ENCODE data around the gene TNFRSF1A. TPM values are rescaled to one million over a fixed set of nuclear protein-coding genes. Genes with fewer than 3 reads are reported as not detected.

TNFRSF1A gene
- total and polyA plus RNA-seq, 2 of the 13 experiments (the other 11 are each of a cell fraction or from before 2014, with no cell fraction given), result 41.5 to 61.2 TPM

DNA sequence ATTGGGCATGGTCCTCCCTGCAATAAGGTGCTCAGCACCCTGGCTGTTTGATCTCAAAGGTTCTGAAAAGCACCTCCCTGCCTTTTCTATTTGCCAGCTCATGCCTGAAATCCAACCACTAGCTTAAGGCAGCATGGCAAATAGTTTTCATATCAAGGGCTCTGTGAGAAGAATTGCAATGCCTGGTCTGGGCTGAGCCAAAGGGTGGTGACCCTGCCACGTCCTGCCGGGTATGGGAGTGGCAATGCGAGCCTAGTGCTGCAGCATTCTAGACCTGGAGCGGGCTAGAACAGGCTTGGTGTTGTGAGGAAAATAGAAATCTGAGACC, 35.8 kb upstream of the TNFRSF1A start (continued):
- TF ChIP-seq ZBTB42 (CRISPR knock-in tag; IDR thresholded peaks at IDR 0.05) (no peak), DMAP1 (CRISPR knock-in tag; IDR thresholded peaks at IDR 0.05) (0 out of 2 replicates have a peak, but pooled peaks have one; percentile 1), GATA4 (IDR thresholded peaks at IDR 0.05; ENCODE audit: borderline replicate concordance, low read depth) (no peak), ZUFSP (CRISPR knock-in tag; IDR thresholded peaks at IDR 0.05; ENCODE audit: borderline replicate concordance) (no peak), SP2 (CRISPR knock-in tag; IDR thresholded peaks at IDR 0.05) (no peak), ZNF678 (CRISPR knock-in tag; IDR thresholded peaks at IDR 0.05) (no peak), GATAD2A (CRISPR knock-in tag; IDR thresholded peaks at IDR 0.05) (peak; percentile 22; the same call in 1 of the 2 replicates), FOXA1 (IDR thresholded peaks at IDR 0.05) (no peak), FOXA1 (CRISPR knock-in tag; IDR thresholded peaks at IDR 0.05) (no peak), ZNF30 (CRISPR knock-in tag; IDR thresholded peaks at IDR 0.05) (no peak), ZBTB8A (CRISPR knock-in tag; IDR thresholded peaks at IDR 0.05; ENCODE audit: borderline replicate concordance, low read depth) (no peak), TEAD3 (CRISPR knock-in tag; optimal IDR thresholded peaks at IDR 0.05; ENCODE audit: borderline replicate concordance) (peak; percentile 19), HNF4A (CRISPR knock-in tag; IDR thresholded peaks at IDR 0.05) (peak; percentile 43; the same call in 1 of the 2 replicates), ZSCAN25 (CRISPR knock-in tag; IDR thresholded peaks at IDR 0.05) (peak; percentile 48; the same call in 1 of the 2 replicates)
- TF ChIP-seq, protein P1, sequence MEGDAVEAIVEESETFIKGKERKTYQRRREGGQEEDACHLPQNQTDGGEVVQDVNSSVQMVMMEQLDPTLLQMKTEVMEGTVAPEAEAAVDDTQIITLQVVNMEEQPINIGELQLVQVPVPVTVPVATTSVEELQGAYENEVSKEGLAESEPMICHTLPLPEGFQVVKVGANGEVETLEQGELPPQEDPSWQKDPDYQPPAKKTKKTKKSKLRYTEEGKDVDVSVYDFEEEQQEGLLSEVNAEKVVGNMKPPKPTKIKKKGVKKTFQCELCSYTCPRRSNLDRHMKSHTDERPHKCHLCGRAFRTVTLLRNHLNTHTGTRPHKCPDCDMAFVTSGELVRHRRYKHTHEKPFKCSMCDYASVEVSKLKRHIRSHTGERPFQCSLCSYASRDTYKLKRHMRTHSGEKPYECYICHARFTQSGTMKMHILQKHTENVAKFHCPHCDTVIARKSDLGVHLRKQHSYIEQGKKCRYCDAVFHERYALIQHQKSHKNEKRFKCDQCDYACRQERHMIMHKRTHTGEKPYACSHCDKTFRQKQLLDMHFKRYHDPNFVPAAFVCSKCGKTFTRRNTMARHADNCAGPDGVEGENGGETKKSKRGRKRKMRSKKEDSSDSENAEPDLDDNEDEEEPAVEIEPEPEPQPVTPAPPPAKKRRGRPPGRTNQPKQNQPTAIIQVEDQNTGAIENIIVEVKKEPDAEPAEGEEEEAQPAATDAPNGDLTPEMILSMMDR (CRISPR knock-in tag; IDR thresholded peaks at IDR 0.05), result no peak
- TF ChIP-seq, protein P2, sequence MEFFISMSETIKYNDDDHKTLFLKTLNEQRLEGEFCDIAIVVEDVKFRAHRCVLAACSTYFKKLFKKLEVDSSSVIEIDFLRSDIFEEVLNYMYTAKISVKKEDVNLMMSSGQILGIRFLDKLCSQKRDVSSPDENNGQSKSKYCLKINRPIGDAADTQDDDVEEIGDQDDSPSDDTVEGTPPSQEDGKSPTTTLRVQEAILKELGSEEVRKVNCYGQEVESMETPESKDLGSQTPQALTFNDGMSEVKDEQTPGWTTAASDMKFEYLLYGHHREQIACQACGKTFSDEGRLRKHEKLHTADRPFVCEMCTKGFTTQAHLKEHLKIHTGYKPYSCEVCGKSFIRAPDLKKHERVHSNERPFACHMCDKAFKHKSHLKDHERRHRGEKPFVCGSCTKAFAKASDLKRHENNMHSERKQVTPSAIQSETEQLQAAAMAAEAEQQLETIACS (CRISPR knock-in tag; IDR thresholded peaks at IDR 0.05), result no peak
- TF ChIP-seq, protein P3, sequence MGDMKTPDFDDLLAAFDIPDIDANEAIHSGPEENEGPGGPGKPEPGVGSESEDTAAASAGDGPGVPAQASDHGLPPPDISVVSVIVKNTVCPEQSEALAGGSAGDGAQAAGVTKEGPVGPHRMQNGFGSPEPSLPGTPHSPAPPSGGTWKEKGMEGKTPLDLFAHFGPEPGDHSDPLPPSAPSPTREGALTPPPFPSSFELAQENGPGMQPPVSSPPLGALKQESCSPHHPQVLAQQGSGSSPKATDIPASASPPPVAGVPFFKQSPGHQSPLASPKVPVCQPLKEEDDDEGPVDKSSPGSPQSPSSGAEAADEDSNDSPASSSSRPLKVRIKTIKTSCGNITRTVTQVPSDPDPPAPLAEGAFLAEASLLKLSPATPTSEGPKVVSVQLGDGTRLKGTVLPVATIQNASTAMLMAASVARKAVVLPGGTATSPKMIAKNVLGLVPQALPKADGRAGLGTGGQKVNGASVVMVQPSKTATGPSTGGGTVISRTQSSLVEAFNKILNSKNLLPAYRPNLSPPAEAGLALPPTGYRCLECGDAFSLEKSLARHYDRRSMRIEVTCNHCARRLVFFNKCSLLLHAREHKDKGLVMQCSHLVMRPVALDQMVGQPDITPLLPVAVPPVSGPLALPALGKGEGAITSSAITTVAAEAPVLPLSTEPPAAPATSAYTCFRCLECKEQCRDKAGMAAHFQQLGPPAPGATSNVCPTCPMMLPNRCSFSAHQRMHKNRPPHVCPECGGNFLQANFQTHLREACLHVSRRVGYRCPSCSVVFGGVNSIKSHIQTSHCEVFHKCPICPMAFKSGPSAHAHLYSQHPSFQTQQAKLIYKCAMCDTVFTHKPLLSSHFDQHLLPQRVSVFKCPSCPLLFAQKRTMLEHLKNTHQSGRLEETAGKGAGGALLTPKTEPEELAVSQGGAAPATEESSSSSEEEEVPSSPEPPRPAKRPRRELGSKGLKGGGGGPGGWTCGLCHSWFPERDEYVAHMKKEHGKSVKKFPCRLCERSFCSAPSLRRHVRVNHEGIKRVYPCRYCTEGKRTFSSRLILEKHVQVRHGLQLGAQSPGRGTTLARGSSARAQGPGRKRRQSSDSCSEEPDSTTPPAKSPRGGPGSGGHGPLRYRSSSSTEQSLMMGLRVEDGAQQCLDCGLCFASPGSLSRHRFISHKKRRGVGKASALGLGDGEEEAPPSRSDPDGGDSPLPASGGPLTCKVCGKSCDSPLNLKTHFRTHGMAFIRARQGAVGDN (CRISPR knock-in tag; IDR thresholded peaks at IDR 0.05), result 0 out of 2 replicates have a peak, but pooled peaks have one; percentile 13
